GM19025 (cell line): ENCODE data around the gene HYPK.
"Not testable (repeated sequence)": the region's sequence is repeated elsewhere in the genome, so short reads cannot be mapped to it uniquely, and the experiment has no call there.

Experiments
- ATAC-seq: cut with Tn5 transposase; IDR thresholded peaks from one replicate; pipeline ENCODE4 v1.9.1; 2021; ENCODE audit warnings: mild to moderate bottlenecking, low read depth, moderate library complexity; ENCODE audit not compliant: unreplicated experiment

Gene HYPK

GRCh38 chr15:43831519-43832052 is 31.2 kb downstream of the HYPK start:
- not testable (repeated sequence) for ATAC-seq

GRCh38 chr15:43832485-43832884 is 32.1 kb downstream of the HYPK start:
- ATAC-seq: not testable (repeated sequence)

GRCh38 chr15:43845421-43845820 is 45.0 kb downstream of the HYPK start:
- no peak for ATAC-seq

GRCh38 chr15:43851251-43851650 is 50.9 kb downstream of the HYPK start:
- ATAC-seq: no peak

GRCh38 chr15:43852607-43853006 is 52.2 kb downstream of the HYPK start:
- ATAC-seq: no peak
